H1 (cell line): Measurements from ENCODE around the gene TRAT1.

Experiments
- CEBPB ChIP-seq: IDR thresholded peaks from 2 replicates; pipeline ENCODE4 v1.6.1; 2012; ENCODE audit warnings: low read depth, low read length
- CREB1 ChIP-seq: IDR thresholded peaks from 2 replicates; pipeline ENCODE4 v1.6.1; 2012; ENCODE audit warnings: inconsistent platforms
- GTF2F1 ChIP-seq: IDR thresholded peaks from 2 replicates; pipeline ENCODE4 v1.6.1; 2012; ENCODE audit warnings: low read depth, low read length, improper control_type of control experiment, borderline replicate concordance
- JUN ChIP-seq: IDR thresholded peaks from 2 replicates; pipeline ENCODE4 v1.6.1; 2011; ENCODE audit warnings: low read depth, mild to moderate bottlenecking, improper control_type of control experiment, low read length
- JUND ChIP-seq: IDR thresholded peaks from 2 replicates; pipeline ENCODE4 v1.6.1; 2011; ENCODE audit warnings: mild to moderate bottlenecking, improper control_type of control experiment, low read length
- POLR2A ChIP-seq, 2 experiments: IDR thresholded peaks; 1 replicate in 1 of 2; 2 replicates in 1 of 2; pipeline ENCODE4 v1.6.1; 2011; ENCODE audit warnings: low read depth in 2 of 2, low read length in 2 of 2, mild to moderate bottlenecking in 2 of 2; ENCODE audit errors: control extremely low read depth in 1 of 2
- POLR2AphosphoS5 ChIP-seq: IDR thresholded peaks from 2 replicates; pipeline ENCODE4 v1.6.1; 2011; ENCODE audit warnings: low read depth, low read length
- SIN3A ChIP-seq, 2 experiments: IDR thresholded peaks in 1 of 2; conservative IDR thresholded peaks in 1 of 2; 2 replicates each; pipeline ENCODE4 v1.6.1; 2011 to 2012; ENCODE audit warnings: low read length in 2 of 2, improper control_type of control experiment in 1 of 2, low read depth in 1 of 2, mild to moderate bottlenecking in 1 of 2
- TF ChIP-seq, protein P1 (sequence below), 3 experiments: IDR thresholded peaks; 1 replicate in 2 of 3; 2 replicates in 1 of 3; pipeline versions ENCODE4 v1.5.1 to v1.6.1; 2011; ENCODE audit warnings: low read length in 3 of 3, mild to moderate bottlenecking in 3 of 3, inconsistent platforms in 2 of 3, low read depth in 1 of 3, moderate library complexity in 1 of 3; ENCODE audit not compliant: insufficient read depth in 1 of 3; ENCODE audit errors: control extremely low read depth in 1 of 3
- TF ChIP-seq, protein P2 (sequence below): IDR thresholded peaks from 2 replicates; pipeline ENCODE4 v1.6.1; 2011; ENCODE audit warnings: low read depth, mild to moderate bottlenecking, low read length; ENCODE audit not compliant: insufficient read depth
- TF ChIP-seq, protein P3 (sequence below): IDR thresholded peaks from 2 replicates; pipeline ENCODE4 v1.6.1; 2012; ENCODE audit warnings: low read length, inconsistent platforms
- TF ChIP-seq, protein P4 (sequence below): IDR thresholded peaks from 2 replicates; pipeline ENCODE4 v1.6.1; 2012; ENCODE audit warnings: inconsistent platforms

DNA sequence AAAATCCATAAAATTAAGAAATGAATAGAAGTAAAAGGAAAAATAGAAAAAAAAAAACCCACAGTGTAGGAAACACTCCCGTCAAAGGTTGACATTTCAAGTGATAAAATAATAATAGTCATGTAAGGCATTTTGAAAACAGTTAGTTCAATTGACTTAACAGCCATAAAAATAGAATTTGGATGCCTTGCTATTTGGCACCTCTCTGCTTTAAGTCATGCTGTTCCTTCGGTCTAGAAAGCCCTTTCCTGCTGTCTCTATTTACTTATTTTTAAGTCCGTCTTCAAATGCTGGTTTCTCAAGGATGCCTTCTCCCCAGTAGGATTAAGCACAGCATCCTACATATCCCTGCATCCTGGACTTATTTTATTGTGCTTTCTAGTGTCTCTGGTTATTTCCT is 43.1 kb upstream of the TRAT1 start:
- TF ChIP-seq CREB1 (no peak), POLR2AphosphoS5 (no peak), JUN (no peak), JUND (no peak), SIN3A (conservative IDR thresholded peaks at IDR 0.05 in 1 of 2, IDR thresholded peaks at IDR 0.05 in 1 of 2; ENCODE audit: low read depth in 1 of 2, low read length in 2 of 2) (no peak), GTF2F1 (no peak), POLR2A (IDR thresholded peaks at IDR 0.05; ENCODE audit: control extremely low read depth in 1 of 2, low read depth in 2 of 2, low read length in 2 of 2) (no peak), CEBPB (no peak)
- TF ChIP-seq, protein P1, sequence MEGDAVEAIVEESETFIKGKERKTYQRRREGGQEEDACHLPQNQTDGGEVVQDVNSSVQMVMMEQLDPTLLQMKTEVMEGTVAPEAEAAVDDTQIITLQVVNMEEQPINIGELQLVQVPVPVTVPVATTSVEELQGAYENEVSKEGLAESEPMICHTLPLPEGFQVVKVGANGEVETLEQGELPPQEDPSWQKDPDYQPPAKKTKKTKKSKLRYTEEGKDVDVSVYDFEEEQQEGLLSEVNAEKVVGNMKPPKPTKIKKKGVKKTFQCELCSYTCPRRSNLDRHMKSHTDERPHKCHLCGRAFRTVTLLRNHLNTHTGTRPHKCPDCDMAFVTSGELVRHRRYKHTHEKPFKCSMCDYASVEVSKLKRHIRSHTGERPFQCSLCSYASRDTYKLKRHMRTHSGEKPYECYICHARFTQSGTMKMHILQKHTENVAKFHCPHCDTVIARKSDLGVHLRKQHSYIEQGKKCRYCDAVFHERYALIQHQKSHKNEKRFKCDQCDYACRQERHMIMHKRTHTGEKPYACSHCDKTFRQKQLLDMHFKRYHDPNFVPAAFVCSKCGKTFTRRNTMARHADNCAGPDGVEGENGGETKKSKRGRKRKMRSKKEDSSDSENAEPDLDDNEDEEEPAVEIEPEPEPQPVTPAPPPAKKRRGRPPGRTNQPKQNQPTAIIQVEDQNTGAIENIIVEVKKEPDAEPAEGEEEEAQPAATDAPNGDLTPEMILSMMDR (IDR thresholded peaks at IDR 0.05; ENCODE audit: control extremely low read depth in 1 of 3, insufficient read depth in 1 of 3, low read depth in 1 of 3, low read length in 3 of 3): no peak
- TF ChIP-seq, protein P2, sequence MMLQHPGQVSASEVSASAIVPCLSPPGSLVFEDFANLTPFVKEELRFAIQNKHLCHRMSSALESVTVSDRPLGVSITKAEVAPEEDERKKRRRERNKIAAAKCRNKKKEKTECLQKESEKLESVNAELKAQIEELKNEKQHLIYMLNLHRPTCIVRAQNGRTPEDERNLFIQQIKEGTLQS: no peak
- TF ChIP-seq, protein P3, sequence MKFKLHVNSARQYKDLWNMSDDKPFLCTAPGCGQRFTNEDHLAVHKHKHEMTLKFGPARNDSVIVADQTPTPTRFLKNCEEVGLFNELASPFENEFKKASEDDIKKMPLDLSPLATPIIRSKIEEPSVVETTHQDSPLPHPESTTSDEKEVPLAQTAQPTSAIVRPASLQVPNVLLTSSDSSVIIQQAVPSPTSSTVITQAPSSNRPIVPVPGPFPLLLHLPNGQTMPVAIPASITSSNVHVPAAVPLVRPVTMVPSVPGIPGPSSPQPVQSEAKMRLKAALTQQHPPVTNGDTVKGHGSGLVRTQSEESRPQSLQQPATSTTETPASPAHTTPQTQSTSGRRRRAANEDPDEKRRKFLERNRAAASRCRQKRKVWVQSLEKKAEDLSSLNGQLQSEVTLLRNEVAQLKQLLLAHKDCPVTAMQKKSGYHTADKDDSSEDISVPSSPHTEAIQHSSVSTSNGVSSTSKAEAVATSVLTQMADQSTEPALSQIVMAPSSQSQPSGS: no peak
- TF ChIP-seq, protein P4, sequence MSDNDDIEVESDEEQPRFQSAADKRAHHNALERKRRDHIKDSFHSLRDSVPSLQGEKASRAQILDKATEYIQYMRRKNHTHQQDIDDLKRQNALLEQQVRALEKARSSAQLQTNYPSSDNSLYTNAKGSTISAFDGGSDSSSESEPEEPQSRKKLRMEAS: no peak
